GM18867 (cell line): ENCODE data around the gene TXNRD1.
"Not testable (repeated sequence)": the region's sequence is repeated elsewhere in the genome, so short reads cannot be mapped to it uniquely, and the experiment has no call there.

Experiments
- ATAC-seq: cut with Tn5 transposase; IDR thresholded peaks from one replicate; pipeline ENCODE4 v1.9.1; 2021; ENCODE audit warnings: mild to moderate bottlenecking, moderate library complexity; ENCODE audit not compliant: unreplicated experiment

TXNRD1 gene

DNA sequence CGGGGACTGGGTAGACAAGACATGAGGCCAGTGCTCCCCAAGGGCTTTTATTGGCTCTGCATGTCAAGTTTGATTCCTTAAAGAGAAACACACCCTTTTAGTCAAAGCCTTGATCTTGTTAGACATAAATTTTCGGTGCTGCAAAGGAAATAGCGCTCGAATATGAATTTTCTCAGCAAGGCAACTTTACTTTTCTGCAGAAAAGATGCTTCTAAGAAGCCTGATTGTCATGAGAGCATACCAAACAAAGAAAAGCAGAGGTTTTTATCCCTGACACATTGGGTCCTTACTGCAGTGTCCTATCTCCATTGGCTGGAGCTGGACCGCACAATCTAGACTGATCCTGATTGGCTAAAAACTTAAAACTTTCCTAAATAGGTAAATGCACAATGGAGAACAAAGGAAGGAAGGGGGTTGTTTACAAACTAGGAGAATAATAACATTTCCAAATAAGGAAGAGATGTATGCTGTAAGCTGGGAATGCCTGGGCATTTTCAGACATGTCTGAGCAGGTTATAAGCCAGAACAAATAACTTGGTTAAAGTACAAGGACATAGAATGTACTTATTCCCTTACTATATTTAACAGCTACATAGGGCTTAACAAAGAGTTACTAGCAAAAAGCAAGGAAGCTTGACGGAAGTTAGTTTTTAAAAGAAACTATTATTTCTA lies 17.2 kb downstream of the TXNRD1 start:
- no peak for ATAC-seq

DNA sequence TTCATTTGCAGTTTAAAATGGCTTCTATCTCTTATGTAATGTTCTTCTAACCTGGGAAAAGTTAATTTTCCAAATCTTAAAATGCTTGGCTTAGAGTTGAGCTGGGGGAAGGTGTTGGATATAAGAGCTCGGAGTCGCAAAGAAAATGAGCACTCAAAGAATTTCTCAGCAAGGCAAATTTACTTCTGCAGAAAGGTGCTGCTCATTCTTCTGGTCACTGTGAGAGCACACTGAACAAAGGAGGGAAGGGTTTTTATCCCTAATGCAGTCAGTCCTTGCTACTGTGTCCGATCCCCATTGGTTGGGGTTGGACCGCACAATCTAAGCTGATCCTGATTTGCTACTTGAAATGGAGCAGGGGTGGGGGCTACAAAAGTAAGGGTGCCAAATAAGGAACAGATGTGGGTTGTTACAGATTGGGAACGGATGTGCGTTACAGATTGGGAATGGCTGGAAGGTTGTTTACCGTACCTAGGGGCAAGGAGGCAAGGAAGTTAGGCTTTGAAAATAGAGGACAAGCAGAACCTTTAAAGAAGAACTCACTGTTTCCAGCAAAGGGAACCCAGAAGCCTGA lies 19.4 kb downstream of the TXNRD1 start:
- no peak for ATAC-seq

DNA sequence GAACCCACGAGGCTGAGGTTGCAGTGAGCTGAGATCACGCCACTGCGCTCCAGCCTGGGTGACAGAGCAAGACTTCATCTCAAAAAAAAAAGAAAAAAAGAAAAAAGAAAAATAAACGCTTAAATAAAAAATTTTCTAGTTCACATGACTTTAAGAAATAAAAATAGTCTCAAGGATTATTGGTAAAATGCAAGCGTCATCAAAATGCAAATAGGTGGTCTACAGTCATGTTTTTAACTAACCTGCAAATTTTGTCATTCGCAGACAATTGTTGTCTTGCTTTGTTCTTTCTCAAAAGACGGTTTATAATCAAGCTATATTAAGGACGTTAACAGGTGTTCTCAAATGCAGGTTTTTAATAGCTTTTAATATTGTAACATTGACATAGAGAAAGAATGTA lies 22.4 kb downstream of the TXNRD1 start:
- no peak for ATAC-seq

DNA sequence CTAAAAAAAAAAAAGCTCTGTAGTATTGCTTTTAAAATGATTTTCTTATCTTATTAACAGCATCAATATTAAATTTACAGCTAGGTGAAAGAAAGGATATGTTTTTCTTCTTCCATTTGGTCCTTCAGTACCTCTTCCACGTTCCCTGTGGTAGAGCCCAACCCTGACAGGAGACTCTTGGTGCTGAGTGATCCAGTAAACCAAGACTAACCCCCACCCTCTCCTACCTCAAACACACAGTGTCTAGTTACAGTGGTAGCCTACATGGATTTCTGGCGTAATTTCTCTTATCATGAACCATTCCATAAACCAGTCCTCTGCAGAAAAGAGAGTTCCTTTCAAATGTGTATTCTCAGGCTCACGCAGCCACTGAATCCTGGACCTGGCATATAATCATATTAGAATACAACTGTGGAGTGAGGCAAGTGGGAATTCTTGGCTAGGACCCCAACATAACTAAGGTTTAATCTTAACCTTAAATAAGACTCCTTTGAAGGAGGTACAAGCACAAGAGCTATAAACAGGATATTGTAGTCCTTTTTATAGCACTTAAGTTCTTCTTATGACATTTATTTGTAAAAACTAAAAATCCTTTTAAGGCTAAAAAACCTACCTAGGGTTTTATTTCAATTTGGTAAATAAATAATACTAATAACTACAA lies 27.1 kb downstream of the TXNRD1 start:
- no peak for ATAC-seq

DNA sequence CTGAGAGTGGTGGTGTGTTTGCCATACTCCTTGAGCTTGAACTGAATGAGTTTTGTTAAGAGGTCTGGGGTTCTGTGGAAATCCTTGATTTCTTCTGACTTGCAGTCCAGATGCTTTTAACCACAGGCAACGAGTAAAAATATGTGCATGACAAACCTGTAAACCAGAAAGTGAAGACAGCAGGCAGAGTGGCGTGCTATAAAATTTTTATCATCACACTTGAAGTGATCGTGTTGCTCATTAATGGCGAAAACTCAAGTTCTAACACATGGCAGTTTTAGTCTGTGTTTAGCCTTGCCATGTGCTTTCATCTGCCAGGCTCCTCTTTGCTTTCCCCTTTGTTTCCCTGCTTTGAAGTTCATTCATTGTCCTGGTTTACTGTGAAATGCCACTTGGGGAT lies 28.0 kb downstream of the TXNRD1 start:
- no peak for ATAC-seq

DNA sequence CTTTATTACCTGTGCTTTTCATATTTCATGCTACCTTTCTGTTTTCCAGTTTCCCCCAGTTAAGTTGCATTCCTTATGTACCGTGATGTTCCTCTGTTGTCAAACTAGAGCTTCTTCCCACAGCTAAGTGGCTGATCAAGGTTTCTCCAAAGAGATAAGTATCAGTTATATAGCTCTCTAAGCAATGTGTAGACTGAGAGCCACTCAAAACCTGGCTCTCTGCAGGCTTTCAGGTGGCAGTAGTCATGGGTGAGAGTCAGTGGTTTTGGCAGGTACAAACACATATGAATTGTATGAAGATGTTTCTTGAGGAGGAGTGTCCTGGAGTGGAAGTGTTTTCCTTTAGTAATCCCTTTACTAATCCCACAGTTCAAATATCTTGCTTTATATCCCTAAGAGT lies 28.4 kb downstream of the TXNRD1 start:
- ATAC-seq = no peak

DNA sequence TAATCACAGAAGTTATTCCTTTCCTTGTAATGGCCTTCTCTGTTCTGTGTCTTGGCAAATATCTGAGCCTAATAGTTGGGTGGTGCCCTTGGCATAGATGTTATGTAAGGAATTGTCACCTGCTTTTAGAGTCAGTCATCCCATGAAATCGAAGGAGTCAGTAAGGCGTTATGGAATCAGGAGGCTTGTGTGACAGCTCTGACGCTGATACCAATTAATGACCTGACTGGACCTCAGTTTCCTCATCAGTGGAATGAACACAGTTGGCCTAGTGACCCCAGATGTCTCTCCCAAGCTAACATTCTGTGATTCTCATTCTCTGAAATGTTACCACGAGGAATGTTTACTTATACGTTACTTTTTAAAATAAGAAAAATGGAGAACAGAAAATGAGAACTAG lies 32.1 kb downstream of the TXNRD1 start:
- ATAC-seq = no peak

DNA sequence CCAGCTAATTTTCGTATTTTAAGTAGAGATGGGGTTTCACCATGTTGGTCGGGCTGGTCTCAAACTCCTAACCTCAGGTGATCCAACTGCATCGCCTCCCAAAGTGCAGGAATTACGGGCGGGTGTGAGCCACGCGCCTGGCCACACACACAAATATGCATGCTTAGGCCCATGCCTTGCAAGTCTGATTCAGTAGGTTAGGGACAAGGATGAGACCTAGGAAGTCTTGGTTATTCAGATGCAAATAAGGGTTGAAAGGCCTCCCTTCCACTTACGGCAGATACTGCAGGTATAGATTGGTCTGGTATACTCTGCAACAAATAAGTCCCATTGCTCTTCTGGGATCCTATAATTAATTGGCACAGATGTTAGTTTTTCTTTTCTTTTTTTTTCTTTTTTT lies 32.9 kb downstream of the TXNRD1 start:
- no peak for ATAC-seq

DNA sequence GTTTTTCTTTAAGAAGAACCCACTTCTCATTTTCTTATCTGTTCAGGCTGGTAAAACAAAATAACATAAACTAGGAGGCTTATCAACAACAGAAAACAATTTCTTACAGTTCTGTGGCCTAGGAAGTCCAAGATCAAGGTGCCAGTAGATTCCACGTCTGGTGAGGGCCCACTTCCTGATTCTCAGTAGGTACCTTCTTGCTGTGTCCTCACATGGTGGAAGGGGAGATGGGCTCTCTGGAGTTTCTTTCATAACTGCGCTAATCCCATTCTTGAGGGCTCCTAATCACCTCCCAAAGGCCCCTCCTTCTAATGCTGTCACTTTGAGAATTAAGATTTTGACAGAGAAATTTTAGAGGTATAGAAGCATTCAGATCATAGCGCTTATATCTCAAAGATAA lies 33.4 kb downstream of the TXNRD1 start:
- no peak for ATAC-seq

DNA sequence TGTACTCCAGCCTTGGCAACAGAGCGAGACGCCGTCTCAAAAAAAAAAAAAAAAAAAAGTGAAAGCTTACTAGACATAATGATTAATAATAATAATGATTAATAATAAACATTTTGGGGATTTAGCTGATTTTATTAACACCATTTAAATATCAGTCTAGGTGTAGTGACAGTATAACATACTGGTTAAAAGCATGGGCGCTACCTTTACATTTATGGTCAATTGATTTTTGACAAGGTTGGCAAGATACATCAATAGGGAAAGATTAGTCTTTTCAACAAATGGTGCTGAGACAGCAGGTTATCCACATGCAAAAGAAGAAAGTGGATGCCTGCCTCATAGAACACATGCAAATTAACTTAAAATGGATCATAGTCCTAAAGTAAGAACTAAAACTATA lies 34.3 kb downstream of the TXNRD1 start:
- ATAC-seq = no peak

DNA sequence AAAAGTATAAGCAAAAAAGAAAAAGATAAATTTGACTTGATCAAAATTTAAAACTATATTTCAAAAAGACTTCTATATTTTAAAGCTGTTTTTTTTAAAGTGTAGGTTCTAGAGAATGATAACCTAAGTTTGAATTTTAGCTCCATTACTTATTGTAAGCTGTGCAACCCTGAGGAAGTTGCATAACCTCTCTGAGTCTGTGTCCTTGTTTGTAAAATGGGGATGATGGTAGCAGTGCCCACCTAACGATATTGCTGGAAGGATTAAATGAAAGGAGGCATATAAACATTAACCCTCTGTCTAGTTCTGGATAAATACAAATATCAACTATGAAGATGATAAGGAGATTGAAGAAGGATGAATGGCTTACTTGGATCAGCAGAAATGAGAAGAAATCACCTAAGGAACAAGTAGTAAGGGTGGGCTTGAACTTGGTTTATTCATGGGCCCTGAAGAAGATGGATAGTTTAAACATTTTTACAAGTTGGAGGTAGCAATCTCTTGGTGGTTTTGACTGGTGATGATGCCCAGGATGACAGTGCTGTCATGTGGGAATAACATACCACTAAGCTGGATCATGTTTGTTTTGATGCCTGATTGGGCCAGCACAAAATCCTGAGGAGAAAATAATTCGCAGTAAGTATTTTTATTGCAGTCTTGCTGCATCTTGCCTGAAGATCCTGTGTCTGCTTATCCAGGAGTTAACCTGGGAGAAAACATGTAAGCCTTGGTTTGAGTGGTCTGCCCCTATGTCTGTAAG lies 35.0 kb downstream of the TXNRD1 start:
- ATAC-seq = no peak

DNA sequence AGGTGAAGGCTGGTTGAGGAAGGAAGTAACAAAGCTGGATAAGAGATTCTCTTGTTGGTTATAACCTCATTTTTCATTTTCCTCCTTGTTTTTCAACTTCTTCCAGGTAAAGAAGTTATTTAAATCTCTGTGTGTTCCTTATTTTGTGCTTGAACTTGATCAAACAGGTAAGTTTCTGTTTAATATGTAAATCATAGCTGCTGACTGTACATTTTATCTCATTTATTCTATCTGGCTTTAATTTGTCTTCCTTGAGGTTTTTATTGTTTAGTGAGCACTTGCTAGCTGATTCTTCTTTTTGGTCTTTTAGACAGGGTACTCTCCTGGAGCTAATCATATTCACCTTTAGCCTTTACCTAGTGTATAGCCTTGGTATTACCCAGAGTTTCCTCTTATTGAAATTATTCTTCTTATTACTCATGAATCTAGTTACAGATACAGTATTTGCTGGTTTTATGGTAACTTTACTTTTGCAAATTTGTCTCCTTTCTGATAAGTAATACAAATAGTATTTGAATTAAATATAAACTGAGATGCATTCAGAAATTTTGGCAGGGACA lies 42.4 kb downstream of the TXNRD1 start:
- no peak for ATAC-seq

DNA sequence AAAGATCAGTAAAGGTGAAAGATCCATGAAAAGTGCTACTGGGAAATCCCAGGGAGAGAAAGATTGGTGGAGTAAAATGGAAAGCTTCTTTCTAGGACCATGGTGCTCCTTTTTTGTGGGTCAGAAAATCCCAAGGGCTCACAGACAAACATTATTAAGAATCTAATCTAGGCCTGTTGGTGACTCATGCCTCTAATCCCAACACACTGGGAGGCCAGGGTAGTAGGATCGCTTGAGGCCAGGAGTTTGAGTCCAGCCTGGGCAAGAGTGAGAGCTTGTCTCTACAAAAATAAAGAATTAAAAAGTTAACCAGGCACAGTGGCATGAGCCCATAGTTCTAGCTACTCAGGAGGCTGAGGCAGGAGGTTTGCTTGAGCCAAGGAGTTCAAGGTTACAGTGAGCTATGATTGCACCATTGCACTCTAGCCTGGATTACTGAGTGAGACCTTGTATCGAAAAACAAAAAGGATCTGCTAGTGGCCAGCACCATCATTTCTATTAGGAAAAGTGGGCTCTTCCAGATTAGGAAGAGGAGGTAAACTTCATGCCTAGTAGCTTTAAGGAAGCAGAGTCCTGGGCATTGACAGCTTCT lies 43.0 kb downstream of the TXNRD1 start:
- no peak for ATAC-seq

DNA sequence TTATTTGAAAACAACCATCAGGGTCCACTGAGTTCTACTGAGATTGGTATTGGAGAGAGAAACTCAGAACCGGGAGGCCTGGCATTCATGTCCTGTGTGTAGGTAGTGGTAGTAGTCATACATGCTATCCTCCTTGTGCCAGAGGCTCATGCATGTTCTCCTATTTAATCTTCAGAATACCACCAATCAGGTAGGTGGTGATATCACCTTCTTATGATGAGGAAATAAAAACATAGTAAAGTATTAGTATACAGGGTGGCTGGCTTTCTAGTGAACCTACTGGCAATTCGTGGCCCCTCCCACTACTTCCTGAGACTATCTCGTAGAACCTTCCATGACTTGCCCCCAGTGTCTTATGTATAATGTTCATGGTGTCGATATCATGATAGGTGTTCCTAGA lies 47.4 kb downstream of the TXNRD1 start:
- ATAC-seq = no peak

DNA sequence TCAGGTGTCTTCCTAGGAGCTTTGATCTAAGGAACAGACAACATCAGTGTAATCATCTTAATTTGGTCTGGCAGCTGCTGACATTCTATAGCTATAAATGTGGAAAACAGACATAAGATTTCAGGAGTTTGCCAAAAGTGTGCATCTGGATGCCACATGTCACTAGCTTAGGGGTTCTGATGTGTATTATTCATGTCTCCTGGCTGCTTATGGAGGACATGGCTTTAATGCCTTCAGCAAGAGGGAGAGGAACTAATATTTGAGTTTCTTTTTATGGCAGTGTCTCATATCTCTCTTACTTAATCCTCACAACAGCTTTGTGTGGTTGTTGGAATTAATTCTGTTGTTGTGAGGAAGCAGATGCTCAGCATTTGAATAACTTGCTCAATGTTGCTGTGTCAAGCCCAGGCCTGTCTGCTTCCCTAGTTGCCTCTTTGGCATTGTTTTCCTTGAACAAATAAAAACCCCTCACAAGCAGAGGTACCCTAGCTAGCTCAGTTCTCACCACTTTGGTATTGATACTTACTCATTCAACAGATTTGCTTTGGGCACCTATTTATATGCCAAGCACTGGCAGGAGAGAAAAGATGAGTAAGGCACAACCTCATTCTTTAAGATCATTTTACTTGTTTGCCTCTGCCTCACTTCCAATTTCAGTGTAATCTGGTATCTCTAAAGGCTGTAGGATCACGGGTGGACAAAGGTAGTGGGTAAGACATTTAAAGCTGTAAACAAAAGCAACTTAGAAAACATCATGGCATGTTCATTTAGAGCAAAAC lies 48.2 kb downstream of the TXNRD1 start:
- ATAC-seq = no peak

DNA sequence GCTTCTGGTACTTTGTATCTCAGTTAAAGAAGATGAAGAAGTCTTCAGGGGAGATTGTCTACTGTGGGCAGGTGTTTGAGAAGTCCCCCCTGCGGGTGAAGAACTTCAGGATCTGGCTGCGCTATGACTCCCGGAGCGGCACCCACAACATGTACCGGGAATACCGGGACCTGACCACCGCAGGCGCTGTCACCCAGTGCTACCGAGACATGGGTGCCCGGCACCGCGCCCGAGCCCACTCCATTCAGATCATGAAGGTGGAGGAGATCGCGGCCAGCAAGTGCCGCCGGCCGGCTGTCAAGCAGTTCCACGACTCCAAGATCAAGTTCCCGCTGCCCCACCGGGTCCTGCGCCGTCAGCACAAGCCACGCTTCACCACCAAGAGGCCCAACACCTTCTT lies 49.9 kb downstream of the TXNRD1 start:
- not testable (repeated sequence) for ATAC-seq

DNA sequence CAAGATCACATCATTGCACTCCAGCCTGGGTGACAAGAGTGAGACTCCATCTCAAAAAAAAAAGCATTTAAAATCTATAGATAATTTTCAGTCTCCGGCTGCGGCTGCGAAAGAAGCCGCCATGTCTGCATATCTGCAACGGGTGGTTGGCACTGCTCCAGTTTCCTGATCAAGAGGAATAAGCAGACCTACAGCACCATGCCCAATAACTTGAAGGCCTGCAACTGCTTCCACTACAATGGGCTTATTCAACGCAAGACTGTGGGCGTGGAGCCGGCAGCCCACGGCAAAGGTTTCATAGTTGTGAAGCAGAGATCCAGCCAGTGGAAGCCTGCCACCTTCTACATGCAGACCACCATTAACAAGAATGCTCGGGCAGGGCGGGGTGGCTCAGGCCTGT lies 57.4 kb downstream of the TXNRD1 start:
- ATAC-seq = no peak

DNA sequence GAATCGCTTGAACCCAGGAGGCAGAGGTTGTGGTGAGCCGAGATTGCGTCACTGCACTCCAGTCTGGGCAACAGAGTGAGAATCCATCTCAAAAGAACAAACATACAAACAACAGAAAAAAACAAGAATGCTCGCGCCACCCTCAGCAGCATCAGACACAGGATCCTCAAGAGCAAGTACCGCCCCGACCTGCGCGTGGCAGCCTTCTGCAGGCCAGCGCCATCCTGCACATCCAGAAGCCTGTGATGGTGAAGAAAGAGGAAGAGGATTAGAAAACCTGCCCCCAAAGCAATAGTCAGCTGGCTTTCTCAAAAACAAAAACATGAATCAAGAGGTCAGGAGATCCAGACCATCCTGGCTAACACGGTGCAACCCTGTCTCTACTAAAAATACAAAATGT lies 57.9 kb downstream of the TXNRD1 start:
- no peak for ATAC-seq

DNA sequence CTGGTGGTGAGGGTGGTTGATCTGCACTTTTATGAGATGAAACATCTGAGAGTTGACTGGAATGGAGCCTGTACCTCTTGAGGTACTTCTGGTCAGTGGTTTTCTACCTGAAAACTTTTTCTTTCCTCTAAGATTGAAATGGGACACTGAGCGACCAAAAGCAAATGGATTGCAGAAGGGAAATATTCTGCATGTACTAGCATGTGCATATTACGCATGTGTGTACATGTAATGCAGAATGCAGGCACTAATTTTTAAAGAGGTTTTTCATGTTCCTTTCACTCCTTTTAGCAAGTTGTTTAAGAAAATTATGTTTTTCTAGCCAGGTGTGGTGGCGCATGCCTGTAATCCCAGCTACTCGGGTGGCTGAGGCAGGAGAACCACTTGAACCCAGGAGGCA lies 59.2 kb downstream of the TXNRD1 start:
- no peak for ATAC-seq

DNA sequence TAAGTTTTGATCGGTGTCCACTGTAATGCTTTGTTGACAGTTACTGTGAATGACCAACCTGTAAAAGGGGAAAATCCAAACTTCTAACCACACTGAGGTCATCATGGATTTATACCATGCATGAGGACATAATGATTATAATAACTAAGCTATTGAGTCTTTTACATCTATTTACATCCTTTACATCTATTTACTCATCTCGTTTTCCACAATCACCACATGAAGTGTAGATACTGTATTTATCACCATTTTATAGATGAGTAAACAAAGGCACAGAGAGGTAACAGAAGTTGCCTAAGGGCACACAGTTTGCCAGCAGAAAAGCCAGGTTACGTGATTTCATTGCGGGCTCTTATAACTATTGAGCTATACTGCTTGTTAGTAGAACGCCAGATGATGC lies 60.1 kb downstream of the TXNRD1 start:
- no peak for ATAC-seq
